ENCODE data around the gene MCU.

The MCU gene

GRCh38 chr10:72810976-72811375, 119.0 kb downstream of the MCU start:
- DNase-seq, result no peak

GRCh38 chr10:72812415-72812752, 120.4 kb downstream of the MCU start:
- no peak for DNase-seq

- DNase-seq, result no peak
Observed at GRCh38 chr10:72812753-72813430, 120.9 kb downstream of the MCU start.

- no peak for DNase-seq
Observed at GRCh38 chr10:72814099-72814790, 122.3 kb downstream of the MCU start.

GRCh38 chr10:72816565-72816964, 124.6 kb downstream of the MCU start:
- DNase-seq, result no peak

GRCh38 chr10:72818076-72818475, 126.1 kb downstream of the MCU start:
- DNase-seq, result no peak

- DNase-seq, result no peak
Observed at GRCh38 chr10:72819053-72819452, 127.1 kb downstream of the MCU start.

GRCh38 chr10:72821606-72822005, 129.7 kb downstream of the MCU start:
- no peak for DNase-seq

GRCh38 chr10:72822342-72822986, 130.5 kb downstream of the MCU start:
- DNase-seq, result no peak

- DNase-seq, result no peak
Observed at GRCh38 chr10:72825163-72825562, 133.2 kb downstream of the MCU start.

- DNase-seq, result no peak
Observed at GRCh38 chr10:72826346-72826745, 134.4 kb downstream of the MCU start.

- DNase-seq, result no peak
Observed at GRCh38 chr10:72828294-72828693, 136.4 kb downstream of the MCU start.

GRCh38 chr10:72830625-72831024, 138.7 kb downstream of the MCU start:
- DNase-seq, result no peak

GRCh38 chr10:72831696-72832409, 139.9 kb downstream of the MCU start:
- DNase-seq, result no peak

GRCh38 chr10:72832701-72833100, 140.8 kb downstream of the MCU start:
- no peak for DNase-seq

- peak; percentile 37 for DNase-seq
Observed at GRCh38 chr10:72834183-72834825, 142.4 kb downstream of the MCU start.

- no peak for DNase-seq
Observed at GRCh38 chr10:72840319-72840718, 148.4 kb downstream of the MCU start.

GRCh38 chr10:72841487-72841886, 149.5 kb downstream of the MCU start:
- no peak for DNase-seq

- no peak for DNase-seq
Observed at GRCh38 chr10:72842164-72842563, 150.2 kb downstream of the MCU start.

- no peak for DNase-seq
Observed at GRCh38 chr10:72846238-72846637, 154.3 kb downstream of the MCU start.

- no peak for DNase-seq
Observed at GRCh38 chr10:72847681-72848080, 155.7 kb downstream of the MCU start.

GRCh38 chr10:72850861-72851260, 158.9 kb downstream of the MCU start:
- no peak for DNase-seq

GRCh38 chr10:72851509-72851908, 159.6 kb downstream of the MCU start:
- no peak for DNase-seq
